ENCODE measurements around the gene ZNF582.

The ZNF582 gene

DNA sequence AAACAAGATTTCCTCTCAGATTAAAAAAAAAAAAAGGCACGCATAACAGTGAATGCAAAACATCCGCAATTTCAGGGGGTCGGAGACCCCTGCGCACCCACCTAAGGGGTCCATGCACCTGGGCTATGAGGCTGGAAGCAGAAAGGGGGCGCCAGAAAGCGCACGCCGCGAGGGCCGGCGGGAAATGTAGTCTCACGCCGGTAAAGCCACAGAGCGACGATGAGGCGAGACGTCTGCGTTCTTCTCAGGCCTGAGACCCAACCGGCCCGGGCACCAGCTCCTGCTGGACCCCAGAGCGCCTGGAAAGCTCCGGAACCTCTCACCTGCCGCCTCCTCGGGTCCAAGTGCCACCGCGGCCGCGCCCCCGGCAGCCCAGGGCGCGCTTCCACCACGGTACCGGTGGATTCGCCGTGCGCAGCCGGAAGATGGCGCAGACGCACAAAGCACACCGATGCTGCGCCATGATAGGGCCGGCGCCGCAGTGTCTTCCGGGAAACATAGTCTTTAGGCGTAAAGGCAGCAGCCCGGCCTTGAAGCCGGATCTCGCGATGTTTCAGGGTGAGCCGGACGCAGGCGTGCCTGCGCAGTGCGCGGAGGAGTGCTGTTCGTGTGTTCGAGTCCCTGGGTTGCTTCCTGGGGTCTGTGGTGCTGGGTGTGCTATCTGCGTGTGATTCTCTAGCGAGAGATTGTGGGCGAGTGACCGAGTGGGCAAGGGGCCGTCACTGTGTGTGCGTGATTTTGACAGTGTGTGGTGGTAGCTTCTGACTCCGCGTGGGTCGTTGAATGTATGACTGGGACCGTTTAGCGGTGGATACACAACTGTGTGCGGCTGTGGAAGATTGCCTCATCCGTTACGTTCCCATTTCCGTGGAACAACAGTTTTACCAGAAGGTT is at the start of gene ZNF582:
Gene ZNF582, minus strand, starts transcription at position 416 of the 894 bp plus-strand sequence. CDS start 1,782 bp downstream, outside the sequence.
- DNase-seq = peak; percentile 95

DNA sequence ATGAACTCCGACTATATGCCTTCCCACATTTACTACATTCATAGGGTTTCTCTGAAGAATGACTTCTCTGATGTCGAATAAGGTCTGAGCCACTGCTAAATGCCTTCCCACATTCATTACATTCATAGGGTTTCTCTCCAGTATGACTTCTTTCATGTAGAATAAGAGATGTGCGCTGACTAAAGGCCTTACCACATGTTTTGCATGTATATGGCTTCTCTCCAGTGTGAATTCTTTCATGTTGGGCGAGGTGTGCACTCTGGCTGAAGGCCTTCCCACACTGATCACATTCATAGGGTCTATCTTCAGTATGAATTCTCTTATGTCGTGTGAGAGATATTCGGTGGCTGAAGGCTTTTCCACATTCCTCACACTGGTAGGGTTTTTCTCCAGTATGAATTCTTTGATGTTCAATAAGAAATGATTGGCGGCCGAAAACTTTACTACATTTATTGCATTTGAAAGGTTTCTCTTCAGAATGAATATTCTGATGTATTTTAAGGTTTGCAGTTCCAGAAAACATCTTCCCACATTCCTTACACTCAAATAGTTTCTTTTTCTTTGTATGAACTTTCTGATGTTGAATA is 48.0 kb upstream of the ZNF582 start:
- no peak for DNase-seq

DNA sequence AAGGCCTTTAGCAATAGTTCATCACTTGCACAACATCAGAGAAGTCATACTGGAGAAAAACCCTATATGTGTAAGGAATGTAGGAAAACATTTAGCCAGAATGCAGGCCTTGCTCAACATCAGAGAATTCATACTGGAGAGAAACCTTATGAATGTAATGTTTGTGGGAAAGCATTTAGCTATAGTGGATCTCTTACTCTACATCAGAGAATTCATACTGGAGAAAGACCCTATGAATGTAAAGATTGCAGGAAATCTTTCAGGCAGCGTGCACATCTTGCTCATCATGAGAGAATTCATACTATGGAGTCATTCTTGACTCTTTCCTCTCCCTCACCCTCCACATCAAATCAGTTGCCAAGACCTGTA is 30.6 kb upstream of the ZNF582 start:
- no peak for DNase-seq

DNA sequence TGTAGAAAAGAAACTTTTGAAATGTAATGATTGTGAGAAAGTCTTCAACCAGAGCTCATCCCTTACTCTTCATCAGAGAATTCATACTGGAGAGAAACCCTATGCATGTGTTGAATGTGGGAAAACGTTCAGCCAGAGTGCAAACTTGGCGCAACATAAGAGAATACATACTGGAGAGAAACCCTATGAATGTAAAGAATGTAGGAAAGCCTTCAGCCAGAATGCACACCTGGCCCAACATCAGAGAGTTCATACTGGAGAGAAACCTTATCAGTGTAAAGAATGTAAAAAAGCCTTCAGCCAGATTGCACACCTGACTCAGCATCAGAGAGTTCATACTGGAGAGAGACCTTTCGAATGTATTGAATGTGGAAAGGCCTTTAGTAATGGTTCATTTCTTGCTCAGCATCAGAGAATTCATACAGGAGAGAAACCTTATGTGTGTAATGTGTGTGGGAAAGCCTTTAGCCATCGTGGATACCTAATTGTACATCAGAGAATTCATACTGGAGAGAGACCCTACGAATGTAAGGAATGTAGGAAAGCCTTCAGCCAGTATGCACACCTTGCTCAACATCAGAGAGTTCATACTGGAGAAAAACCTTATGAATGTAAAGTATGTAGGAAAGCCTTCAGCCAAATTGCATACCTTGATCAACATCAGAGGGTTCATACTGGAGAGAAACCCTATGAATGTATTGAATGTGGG is 30.1 kb upstream of the ZNF582 start:
- no peak for DNase-seq

DNA sequence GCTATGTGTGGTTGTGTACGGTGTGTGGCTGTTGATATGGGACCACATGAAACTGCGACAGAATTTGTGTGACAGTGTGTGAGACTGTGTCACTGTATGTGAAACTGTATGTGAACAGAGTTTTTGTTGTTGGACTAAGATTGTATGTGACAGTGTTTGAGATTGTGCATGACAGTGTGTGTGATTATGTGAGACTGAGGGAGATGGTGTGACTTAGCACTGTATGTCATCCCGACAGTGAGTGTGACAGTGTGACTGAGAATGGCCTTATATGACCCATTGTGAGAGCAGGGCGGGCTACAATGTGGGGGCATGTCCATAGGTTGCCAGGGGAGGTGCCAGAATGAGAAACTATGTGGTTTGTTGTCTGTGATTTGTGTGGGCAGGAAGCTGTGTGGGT is 11.7 kb upstream of the ZNF582 start:
- no peak for DNase-seq

DNA sequence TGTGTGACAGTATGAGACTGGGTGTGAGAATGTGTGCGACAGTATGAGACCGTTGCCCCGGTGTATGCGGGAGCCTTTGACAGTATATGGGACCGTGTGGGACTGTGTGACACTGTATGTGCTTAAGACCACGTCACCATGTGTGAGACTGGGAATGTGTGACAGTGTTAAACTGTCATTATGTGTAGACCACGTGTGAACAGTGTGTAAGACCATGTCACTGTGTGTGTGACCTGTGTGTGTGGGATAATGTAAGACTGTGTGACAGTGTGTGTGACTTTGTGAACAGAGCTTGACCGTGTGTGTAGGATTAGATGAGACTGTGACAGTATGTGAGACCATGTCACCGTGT is 11.3 kb upstream of the ZNF582 start:
- no peak for DNase-seq

DNA sequence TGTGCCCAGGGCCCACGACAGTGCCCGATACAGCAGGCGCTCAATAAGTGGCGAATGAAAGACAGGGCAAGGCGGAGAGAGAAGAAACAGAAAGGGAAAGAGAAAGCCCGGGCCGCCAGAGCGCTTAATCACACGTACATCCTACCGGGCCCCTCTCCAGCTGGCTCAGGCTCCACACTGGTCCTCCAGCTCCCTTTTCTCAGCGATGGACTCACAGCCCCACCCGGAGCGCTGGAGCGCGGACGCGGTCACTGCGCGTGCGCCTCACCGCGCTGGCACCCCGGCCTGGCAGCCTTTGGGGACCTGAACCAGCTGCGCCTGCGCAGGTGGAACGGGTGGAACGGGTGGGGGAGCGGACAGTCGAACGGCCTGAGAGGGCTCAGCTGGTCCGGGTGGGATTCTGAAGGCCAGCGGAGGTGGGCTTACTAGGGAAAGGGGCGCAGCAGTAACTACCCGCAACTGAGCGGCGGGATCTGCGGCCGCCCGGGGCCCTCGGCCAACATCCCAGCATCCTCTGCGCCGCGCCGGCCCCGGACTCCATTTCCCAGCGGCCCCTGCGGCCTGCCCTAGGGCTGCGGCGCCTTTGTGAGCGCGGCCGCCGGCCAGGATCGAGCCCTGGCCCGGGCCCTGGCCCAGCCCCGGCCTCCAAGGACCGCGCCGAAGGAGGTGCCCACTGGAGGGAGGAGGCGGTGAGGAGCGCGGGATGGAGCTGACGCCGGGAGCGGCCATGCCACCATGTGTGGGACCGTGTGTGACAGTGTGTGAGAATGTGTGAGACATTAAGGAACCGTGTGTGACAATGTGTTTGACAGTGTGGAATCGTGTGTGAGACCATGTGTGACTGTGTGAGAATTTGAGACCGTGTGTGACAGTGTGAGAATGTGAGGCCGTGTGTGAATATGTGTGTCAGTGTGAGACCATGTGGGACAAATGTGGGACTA is 10.7 kb upstream of the ZNF582 start, which contains the start of gene ZNF583:
Gene ZNF583, plus strand, starts transcription at position 569 of the 941 bp plus-strand sequence. CDS start 2,783 bp downstream, outside the sequence.
- DNase-seq = peak; percentile 96

DNA sequence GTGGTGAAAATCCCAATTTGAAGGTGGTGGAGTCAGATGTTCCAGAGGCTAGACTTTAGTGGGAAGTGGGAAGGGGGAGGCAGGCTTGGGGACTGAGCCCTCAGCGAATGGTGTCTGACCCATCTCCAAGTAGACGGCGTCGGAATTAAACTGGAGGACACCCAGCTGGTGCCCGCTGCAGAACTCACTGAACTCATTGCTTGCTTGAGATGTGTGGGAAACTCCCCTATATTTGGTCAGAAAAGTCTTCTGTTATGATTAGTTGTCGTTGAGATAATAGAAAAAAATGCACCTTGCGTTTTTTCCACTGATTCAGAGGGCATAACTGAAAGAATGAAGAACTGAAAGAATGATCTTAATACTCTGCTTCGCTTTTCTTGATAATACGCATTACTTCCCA is 9.9 kb upstream of the ZNF582 start:
- peak; percentile 42 for DNase-seq

DNA sequence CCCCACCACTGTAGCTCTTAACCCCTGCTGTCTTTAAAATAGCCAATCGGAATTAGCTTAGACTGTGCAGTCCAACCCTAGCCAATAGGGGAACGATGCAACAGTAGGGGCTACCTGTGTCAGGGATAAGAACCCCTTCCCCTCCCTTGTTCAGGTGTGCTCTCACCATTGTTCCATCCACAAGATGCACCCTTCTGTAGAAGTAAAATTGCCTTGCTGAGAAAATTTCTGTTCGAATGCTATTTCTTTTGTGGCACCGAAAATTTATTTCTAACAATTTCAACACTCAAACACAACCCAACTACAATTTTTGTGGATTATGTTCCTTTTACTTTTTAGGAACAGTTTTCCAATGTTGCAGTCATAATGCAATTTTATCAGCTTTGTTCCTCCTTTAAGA is 7.2 kb upstream of the ZNF582 start:
- DNase-seq = no peak

DNA sequence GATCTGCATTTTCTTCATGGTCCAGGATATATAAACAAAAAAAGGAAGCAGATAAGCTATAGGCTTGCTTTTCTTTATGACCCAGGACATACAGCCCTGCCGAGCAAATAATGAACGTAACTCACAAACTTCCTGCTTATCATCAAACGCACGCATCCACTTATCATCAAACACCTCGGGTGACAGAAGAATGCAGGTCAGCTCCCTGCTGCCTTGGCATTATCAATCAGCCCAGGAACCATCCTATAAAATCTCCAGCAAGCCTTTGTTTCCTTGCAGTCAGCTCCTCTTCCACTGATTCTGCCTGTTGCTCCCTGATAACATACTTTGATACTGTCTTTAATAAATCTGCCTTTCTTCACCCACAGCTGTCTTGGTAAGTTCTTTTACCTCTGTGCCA is 5.5 kb upstream of the ZNF582 start:
- DNase-seq = no peak

DNA sequence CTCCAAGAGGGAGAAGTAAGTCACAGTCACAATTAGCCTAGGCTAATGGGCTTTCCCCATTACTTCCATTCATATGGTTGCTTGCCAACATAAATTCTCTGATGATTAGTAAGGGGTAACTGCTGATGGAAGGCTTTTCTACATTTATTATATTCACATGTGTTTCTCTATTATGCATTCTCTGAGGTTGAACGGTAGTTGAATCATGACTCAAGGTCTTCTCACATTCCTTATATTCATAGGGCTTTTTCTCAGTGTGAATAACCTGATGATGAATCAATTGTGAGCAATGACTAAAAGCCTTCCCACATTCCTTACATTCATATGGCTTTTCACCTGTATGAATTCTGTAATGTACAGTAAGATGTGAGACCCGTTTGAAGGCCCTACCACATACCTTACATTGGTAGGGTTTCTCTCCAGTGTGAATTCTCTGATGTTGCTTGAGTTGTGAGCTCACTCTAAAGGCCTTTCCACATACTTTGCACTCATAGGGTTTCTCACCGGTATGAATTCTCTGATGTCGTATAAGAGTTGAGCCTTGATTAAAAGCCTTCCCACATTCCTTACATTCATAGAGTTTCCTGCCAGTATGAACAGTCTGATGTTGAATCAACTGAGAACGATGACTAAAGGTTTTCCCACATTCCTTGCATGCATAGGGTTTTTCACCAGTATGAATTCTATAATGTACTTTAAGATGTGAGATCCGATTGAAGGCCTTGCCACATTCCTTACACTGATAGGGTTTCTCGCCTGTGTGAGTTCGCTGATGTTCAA is 9.3 kb downstream of the ZNF582 start:
- no peak for DNase-seq

DNA sequence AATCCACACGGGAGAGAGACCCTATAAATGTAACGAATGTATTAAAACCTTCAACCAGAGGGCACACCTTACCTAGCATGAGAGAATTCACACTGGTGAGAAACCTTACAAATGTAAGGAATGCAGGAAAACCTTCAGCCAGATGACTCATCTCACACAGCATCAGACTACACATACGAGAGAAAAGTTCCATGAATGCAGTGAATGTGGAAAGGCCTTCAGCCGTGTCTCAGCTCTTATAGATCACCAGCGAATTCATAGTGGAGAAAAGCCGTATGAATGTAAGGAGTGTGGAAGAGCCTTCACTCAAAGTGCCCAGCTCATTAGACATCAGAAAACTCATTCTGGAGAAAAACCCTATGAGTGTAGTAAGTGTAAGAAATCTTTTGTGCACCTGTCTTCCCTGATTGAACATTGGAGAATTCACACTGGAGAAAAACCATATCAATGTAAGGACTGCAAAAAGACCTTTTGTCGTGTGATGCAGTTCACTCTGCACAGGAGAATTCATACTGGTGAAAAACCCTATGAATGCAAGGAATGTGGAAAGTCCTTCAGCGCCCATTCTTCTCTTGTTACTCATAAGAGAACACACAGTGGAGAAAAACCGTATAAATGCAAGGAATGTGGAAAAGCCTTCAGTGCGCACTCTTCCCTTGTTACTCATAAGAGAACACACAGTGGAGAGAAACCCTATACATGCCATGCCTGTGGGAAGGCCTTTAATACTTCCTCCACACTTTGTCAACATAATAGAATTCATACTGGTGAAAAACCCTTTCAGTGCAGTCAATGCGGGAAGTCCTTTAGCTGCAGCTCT is 16.0 kb downstream of the ZNF582 start:
- DNase-seq = no peak

DNA sequence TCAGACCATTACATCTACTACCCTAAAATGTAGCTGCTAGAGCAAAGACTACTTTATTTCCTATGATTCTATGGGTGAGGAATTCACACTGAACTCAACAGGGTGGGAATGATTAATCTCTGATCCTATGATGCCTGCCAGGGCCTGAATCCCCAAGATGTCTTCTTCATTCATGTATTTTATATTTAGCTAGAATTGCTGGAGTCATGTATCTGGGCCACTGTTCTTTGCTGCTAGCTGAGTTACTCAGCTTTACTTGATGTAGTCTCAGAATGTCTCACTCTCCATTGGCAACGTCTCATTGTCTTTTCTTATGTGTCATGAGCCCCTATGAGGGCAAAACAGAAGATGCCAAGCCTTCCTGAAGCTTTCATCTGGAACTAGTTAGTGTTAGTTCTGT is 21.1 kb downstream of the ZNF582 start:
- no peak for DNase-seq

DNA sequence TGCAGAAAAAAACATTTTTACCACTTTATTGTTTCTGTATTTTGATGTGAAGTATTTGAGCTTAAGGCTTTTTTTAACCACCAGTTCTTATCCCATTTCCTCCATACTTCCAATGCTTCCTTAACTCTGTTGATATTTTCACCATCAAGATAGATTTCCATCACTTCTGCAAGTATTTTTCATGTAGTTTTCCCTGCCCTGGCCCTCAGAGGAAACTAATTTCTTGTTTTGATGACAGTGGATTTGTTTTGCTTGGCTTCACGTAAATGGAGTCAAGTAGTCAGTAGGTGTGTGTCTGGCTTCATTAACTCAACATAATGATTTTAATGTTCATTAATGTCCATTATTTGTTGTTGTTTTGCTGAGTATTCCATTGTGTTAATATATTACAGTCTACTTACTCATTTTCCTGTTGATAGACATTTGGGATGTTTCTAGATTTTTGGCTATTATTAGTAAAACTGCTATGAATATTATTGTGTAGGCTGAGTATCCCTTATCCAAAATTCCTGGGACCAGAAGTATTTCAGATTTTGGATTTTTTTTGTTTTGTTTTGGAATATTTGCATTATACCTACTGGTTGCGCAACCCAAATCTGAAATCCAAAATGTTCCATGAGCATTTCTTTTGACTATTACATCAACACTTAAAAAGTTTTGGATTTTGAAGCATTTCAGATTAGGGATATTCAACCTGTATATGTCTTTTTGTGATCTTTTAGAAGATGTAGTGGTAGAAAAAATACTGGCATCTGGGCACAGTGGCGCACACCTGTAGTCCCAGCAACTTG is 23.3 kb downstream of the ZNF582 start:
- no peak for DNase-seq

DNA sequence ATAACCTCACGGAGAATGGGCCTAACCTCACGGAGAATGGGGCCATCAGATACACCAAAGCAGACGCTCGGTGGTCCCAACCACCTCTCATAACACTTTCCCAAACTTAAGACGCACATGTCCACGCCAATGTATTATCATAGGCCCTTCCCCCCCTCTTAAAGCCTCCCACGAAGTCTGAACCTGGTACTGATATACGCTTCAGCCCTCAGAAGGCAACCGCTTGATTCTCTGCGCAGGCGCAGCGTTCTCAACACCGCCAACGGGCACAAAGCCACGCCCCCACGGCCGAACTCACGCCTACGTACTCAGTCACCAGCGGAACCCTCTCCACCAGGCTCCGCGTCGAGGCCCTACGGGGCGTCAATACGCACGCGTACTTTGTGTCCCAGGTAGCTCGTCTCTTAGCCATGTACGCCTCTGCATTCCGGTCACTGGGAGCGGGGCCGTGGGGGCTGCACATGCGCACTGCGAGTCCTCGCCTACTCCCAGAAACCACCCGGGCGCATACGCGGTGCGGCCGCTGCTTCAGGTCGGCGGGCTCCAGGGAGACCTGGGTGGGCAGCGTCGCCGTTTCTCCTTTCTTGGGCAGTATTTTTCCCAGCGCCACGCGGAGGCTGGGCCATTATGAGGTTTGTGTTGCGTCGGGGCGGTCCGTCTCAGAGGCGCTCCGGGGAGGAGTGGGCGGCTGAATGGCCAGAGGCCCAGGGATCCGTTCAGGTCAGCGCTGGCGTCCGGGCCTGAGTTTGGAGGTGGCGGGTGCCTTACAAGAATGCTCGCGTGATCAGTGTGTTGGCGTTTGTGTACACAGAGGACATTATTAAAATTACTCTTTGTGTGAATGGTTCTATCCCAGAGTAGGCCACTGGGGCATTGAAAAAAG is 25.3 kb downstream of the ZNF582 start:
- peak; percentile 85 for DNase-seq

DNA sequence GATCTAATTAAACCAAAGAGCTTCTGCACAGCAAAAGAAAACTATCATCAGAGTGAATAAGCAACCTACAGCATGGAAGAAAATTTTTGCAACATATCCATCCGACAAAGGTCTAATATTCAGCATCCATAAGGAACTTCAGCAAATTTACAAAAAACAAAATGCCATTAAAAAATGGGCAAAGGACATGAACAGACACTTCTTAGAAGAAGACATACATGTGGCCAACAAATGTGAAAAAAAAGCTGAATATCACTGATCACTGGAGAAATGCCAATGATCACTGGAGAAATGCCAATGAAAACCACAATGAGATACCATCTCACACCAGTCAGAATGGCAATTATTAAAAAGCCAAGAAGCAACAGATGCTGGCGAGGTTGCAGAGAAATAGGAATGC is 32.5 kb downstream of the ZNF582 start:
- DNase-seq = no peak

DNA sequence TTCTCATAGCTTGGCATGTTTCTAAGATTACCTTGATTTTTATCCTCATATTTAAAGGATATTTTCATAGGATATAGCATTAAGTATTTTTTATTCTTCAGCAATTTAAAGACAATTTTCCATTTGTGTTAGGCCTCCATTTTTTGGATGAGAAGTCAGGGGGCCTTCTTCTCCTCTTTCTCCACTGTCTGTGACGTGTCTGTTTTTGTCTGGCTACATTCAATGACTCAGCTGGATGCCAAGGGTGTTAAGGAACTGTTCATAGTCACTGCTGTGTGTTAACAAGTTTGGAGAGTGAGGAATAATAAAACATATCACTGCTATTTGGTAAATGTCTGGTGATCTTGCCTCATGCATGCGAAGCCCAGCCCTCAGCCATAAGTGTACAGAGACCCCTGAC is 36.4 kb downstream of the ZNF582 start:
- no peak for DNase-seq

DNA sequence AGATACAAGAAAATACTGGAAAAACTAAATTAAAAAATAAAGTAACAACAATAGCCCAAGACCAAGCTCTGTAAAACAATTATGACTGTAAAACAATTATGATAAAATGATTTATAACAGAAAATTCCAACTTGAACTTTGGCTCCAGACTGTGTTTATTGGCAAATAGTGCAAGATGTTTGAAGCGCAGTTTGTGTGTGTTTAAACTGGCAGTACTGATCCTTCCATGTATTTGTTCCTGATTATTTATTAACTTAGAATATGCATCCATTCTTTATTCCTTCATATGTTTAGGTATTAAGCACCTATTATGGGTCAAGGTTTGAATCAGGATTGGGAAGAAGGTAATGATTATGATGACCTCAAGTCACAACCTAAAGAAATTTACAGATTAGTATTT is 37.8 kb downstream of the ZNF582 start:
- no peak for DNase-seq

DNA sequence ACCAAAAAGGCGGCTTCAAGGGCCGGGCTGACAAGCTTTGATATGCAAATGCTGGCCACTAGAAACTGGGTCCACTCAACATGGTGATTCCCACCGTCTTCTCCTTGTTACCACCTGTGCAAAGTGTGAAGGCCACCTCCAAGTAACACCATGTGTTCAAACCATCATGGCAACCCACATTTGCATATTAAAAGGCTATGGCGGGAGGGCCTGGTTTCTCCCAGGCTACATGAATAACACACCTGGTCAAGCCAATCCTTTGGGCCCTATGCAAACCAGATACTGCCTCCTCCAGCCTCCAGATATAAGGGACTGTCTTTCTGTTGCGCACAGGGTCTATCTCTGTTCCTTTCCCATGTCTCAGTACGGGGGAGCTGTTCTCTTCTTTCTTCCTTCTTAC is 42.1 kb downstream of the ZNF582 start:
- no peak for DNase-seq
